Endothelial cell of umbilical vein (primary cell): ENCODE data around the gene SS18L1.

Experiments used
- CTCF ChIP-seq, 2 donors: IDR thresholded peaks; 1 replicate in 1 of 2; 2 replicates in 1 of 2; pipeline ENCODE4 v1.5.1; 2011; ENCODE audit warnings: low read length in 2 of 2, mild to moderate bottlenecking in 2 of 2, moderate library complexity in 2 of 2, control low read depth in 1 of 2, inconsistent platforms in 1 of 2, low read depth in 1 of 2; ENCODE audit not compliant: insufficient read depth in 1 of 2; ENCODE audit errors: extremely low read depth in 1 of 2
- POLR2A ChIP-seq: IDR thresholded peaks from 2 replicates; pipeline ENCODE4 v1.6.1; 2012; ENCODE audit warnings: low read depth, mild to moderate bottlenecking, control low read depth, low read length
- POLR2AphosphoS5 ChIP-seq: IDR thresholded peaks from 2 replicates; pipeline ENCODE4 v1.6.1; 2012; ENCODE audit warnings: low read depth, mild to moderate bottlenecking, control low read depth, low read length, moderate library complexity; ENCODE audit not compliant: insufficient read depth

DNA sequence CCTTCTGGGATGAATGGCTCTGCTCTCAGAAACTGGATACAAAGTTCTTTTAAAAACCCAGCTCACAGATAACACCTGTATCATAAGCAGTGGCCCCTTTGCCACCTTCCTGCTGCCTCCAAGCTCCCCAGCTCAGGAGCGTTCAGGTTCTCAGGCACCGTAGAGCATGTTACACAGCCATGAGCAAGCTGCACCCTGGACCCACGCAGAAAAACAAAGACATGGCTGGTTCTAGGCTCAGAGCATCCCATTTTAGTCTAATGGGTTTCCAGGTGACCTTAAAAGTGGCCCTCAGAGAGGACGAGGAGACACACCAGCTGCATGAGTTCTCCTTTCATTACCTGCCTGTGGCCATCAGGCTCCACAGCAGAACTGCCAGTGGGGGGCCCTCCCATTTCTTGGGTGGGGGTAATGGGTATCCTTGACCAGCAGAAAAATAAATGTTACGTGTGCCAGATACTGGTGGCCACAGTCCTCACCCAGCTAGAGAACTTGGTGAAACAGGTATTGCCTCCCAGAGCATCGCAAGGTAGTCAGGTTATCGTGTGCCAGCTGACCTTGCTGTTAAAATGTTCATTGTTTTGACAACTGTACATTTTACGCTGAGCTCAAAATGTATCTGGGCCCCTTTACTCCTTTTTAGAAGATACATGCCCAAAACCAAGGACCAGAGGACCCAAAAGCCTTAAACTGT is 7.8 kb upstream of the SS18L1 start:
- TF ChIP-seq POLR2A = no peak
- TF ChIP-seq POLR2AphosphoS5 = no peak
- no peak for TF ChIP-seq CTCF (IDR thresholded peaks at IDR 0.05; ENCODE audit: extremely low read depth in 1 of 2, insufficient read depth in 1 of 2, low read depth in 1 of 2, low read length in 2 of 2)
